HepG2 (cell line): Measurements from ENCODE around the gene IRX3. TPM values are rescaled to one million over a fixed set of nuclear protein-coding genes. Genes with fewer than 3 reads are reported as not detected.

ENCODE experiments used
- GABPA ChIP-seq, 2 experiments: IDR thresholded peaks; 2 replicates each; pipeline ENCODE4 v1.6.1; 2011 to 2016; ENCODE audit warnings: low read depth in 2 of 2, low read length in 1 of 2, missing biosample characterization in 1 of 2, missing genetic modification characterization in 1 of 2
- KLF12 ChIP-seq: sonication (generic); formaldehyde crosslinking; IDR thresholded peaks from 2 replicates; pipeline ENCODE4 v1.4.0; 2020; ENCODE audit warnings: missing genetic modification reagents, borderline replicate concordance
- PHF21A ChIP-seq: sonication (generic); formaldehyde crosslinking; IDR thresholded peaks from 2 replicates; pipeline ENCODE4 v1.5.0; 2020; ENCODE audit warnings: mild to moderate bottlenecking, missing genetic modification reagents
- RAD51 ChIP-seq: fragments of 450-650 bp; IDR thresholded peaks from 2 replicates; pipeline ENCODE4 v1.6.1; 2016; ENCODE audit warnings: borderline replicate concordance
- SALL1 ChIP-seq: sonication (generic); formaldehyde crosslinking; IDR thresholded peaks from 2 replicates; pipeline ENCODE4 v1.8.0; 2022; ENCODE audit warnings: mild to moderate bottlenecking, missing genetic modification reagents
- SKI ChIP-seq: fragments of 450-650 bp; IDR thresholded peaks from one replicate; pipeline ENCODE4 v1.6.1; 2018; ENCODE audit warnings: mild to moderate bottlenecking; ENCODE audit not compliant: partially characterized antibody
- ZBTB38 ChIP-seq: sonication (generic); formaldehyde crosslinking; IDR thresholded peaks from 2 replicates; pipeline ENCODE4 v1.5.1; 2020; ENCODE audit warnings: mild to moderate bottlenecking, missing genetic modification reagents
- ZFX ChIP-seq: sonication (generic); formaldehyde crosslinking; IDR thresholded peaks from 2 replicates; pipeline ENCODE4 v1.4.0; 2020; ENCODE audit warnings: mild to moderate bottlenecking, low read depth, missing genetic modification reagents, moderate library complexity
- ZNF501 ChIP-seq: sonication (generic); formaldehyde crosslinking; IDR thresholded peaks from 2 replicates; pipeline ENCODE4 v1.5.1; 2020; ENCODE audit warnings: mild to moderate bottlenecking, moderate library complexity, missing genetic modification reagents
- ZNF607 ChIP-seq: sonication (generic); formaldehyde crosslinking; IDR thresholded peaks from 2 replicates; pipeline ENCODE4 v1.5.1; 2020; ENCODE audit warnings: missing genetic modification reagents, mild to moderate bottlenecking, borderline replicate concordance
- polyA plus RNA-seq, 8 experiments: library from polyadenylated mRNA; depleted of rRNA in 3 of 8; stranded (reverse) in 7 of 8; unstranded in 1 of 8; fragments of >200 nt; fragmentation: Illumina TruSeq in 4 of 8; extraction: Trizol in 4 of 8; gene quantifications; 2 replicates each; pipeline versions ENCODE4 v1.2.1 to v1.2.3, GENCODE V29; 2011 to 2016; ENCODE audit warnings: low read depth in 4 of 8, missing spikeins in 1 of 8, mixed read lengths in 1 of 8; ENCODE audit not compliant: insufficient read depth in 1 of 8
- total RNA-seq, 5 experiments: library from RNA; depleted of rRNA; stranded (reverse); fragments of >200 nt; fragmentation: Illumina TruSeq; extraction: Trizol; gene quantifications; 2 replicates each; pipeline ENCODE4 v1.2.3, GENCODE V29; 2016; ENCODE audit warnings: low read depth in 1 of 5
- TF ChIP-seq, protein P1 (sequence below): IDR thresholded peaks from 2 replicates; pipeline ENCODE4 v1.6.1; 2016
- TF ChIP-seq, protein P2 (sequence below): sonication (generic); formaldehyde crosslinking; IDR thresholded peaks from 2 replicates; pipeline ENCODE4 v1.4.0; 2020; ENCODE audit warnings: missing genetic modification reagents, mild to moderate bottlenecking, borderline replicate concordance
- TF ChIP-seq, protein P3 (sequence below): sonication (generic); IDR thresholded peaks from 2 replicates; pipeline ENCODE4 v1.6.1; 2016; ENCODE audit warnings: low read depth, borderline replicate concordance
- TF ChIP-seq, protein P4 (sequence below): IDR thresholded peaks from 2 replicates; pipeline ENCODE4 v1.4.0; 2020; ENCODE audit warnings: mild to moderate bottlenecking, missing genetic modification reagents
- TF ChIP-seq, protein P5 (sequence below): sonication (generic); formaldehyde crosslinking; IDR thresholded peaks from 2 replicates; pipeline ENCODE4 v1.5.0; 2020; ENCODE audit warnings: missing genetic modification reagents

The IRX3 gene
- total and polyA plus RNA-seq, 2 of the 13 experiments (the other 11 are each of a cell fraction or from before 2014, with no cell fraction given) = 9.2 to 16.4 TPM

DNA sequence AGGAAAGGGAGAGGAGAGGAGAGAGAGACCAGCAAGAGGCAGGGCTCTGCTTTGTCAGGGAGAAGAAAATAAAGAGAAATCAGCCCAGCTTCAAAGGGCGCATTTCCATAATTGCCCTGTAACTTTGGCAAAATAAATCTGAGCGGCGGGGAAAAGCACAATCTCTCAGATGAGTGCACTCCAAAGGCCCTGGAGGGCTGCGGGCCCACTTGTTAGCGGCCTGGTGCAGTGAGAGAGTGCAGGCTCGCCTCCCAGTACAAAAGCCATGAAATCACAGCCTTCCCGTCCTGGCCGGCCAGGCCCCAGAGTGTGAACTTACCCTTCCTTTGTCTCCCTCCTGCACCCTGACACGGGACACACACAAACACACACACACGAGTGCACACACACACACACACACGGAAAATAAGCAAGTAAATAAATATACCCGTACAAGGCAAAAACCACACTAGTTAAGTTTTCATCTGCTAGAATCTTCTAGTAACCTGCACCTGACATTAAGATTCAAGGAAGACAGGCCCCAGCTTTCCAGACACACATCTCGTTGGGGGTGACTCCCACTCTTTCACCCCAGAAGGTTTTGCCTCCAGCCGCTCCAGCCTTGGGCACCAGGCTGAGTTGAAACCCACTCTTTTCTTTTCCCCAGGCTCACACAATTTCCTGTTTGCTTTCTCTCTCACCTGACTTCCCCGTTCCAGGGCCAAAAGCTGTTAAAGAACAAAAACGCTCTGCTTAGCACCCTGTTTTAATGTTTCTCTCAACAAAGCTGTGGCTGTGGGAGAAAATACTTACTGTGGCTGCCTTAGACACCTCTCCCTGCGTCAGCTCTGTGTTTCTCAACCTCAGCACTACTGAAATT, 8.5 kb downstream of the IRX3 start (continued):
- TF ChIP-seq, protein P1, sequence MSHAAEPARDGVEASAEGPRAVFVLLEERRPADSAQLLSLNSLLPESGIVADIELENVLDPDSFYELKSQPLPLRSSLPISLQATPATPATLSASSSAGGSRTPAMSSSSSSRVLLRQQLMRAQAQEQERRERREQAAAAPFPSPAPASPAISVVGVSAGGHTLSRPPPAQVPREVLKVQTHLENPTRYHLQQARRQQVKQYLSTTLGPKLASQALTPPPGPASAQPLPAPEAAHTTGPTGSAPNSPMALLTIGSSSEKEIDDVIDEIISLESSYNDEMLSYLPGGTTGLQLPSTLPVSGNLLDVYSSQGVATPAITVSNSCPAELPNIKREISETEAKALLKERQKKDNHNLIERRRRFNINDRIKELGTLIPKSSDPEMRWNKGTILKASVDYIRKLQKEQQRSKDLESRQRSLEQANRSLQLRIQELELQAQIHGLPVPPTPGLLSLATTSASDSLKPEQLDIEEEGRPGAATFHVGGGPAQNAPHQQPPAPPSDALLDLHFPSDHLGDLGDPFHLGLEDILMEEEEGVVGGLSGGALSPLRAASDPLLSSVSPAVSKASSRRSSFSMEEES (CRISPR knock-in tag) = 0 out of 2 replicates have a peak, but pooled peaks have one; percentile 17
- TF ChIP-seq, protein P2, sequence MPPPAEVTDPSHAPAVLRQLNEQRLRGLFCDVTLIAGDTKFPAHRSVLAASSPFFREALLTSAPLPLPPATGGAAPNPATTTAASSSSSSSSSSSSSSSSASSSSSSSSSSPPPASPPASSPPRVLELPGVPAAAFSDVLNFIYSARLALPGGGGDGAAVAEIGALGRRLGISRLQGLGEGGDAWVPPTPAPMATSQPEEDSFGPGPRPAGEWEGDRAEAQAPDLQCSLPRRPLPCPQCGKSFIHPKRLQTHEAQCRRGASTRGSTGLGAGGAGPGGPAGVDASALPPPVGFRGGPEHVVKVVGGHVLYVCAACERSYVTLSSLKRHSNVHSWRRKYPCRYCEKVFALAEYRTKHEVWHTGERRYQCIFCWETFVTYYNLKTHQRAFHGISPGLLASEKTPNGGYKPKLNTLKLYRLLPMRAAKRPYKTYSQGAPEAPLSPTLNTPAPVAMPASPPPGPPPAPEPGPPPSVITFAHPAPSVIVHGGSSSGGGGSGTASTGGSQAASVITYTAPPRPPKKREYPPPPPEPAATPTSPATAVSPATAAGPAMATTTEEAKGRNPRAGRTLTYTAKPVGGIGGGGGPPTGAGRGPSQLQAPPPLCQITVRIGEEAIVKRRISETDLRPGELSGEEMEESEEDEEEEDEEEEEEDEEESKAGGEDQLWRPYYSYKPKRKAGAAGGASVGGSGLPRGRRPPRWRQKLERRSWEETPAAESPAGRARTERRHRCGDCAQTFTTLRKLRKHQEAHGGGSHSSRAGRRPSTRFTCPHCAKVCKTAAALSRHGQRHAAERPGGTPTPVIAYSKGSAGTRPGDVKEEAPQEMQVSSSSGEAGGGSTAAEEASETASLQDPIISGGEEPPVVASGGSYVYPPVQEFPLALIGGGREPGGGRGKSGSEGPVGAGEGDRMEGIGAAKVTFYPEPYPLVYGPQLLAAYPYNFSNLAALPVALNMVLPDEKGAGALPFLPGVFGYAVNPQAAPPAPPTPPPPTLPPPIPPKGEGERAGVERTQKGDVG (CRISPR knock-in tag) = peak; percentile 74; the same call in 1 of the 2 replicates
- 0 out of 2 replicates have a peak, but pooled peaks have one; percentile 52 for TF ChIP-seq ZBTB38 (CRISPR knock-in tag)
- TF ChIP-seq, protein P3, sequence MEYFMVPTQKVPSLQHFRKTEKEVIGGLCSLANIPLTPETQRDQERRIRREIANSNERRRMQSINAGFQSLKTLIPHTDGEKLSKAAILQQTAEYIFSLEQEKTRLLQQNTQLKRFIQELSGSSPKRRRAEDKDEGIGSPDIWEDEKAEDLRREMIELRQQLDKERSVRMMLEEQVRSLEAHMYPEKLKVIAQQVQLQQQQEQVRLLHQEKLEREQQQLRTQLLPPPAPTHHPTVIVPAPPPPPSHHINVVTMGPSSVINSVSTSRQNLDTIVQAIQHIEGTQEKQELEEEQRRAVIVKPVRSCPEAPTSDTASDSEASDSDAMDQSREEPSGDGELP = peak; percentile 21; the same call in 1 of the 2 replicates
- no peak for TF ChIP-seq KLF12 (CRISPR knock-in tag)
- peak; percentile 28; the same call in 1 of the 2 replicates for TF ChIP-seq SALL1 (CRISPR knock-in tag)
- TF ChIP-seq, protein P4, sequence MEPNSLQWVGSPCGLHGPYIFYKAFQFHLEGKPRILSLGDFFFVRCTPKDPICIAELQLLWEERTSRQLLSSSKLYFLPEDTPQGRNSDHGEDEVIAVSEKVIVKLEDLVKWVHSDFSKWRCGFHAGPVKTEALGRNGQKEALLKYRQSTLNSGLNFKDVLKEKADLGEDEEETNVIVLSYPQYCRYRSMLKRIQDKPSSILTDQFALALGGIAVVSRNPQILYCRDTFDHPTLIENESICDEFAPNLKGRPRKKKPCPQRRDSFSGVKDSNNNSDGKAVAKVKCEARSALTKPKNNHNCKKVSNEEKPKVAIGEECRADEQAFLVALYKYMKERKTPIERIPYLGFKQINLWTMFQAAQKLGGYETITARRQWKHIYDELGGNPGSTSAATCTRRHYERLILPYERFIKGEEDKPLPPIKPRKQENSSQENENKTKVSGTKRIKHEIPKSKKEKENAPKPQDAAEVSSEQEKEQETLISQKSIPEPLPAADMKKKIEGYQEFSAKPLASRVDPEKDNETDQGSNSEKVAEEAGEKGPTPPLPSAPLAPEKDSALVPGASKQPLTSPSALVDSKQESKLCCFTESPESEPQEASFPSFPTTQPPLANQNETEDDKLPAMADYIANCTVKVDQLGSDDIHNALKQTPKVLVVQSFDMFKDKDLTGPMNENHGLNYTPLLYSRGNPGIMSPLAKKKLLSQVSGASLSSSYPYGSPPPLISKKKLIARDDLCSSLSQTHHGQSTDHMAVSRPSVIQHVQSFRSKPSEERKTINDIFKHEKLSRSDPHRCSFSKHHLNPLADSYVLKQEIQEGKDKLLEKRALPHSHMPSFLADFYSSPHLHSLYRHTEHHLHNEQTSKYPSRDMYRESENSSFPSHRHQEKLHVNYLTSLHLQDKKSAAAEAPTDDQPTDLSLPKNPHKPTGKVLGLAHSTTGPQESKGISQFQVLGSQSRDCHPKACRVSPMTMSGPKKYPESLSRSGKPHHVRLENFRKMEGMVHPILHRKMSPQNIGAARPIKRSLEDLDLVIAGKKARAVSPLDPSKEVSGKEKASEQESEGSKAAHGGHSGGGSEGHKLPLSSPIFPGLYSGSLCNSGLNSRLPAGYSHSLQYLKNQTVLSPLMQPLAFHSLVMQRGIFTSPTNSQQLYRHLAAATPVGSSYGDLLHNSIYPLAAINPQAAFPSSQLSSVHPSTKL = peak; percentile 6; the same call in 1 of the 2 replicates
- TF ChIP-seq RAD51 = no peak
- TF ChIP-seq SKI = no peak
- TF ChIP-seq GABPA (IDR thresholded peaks at IDR 0.05; ENCODE audit: low read depth, low read length) = no peak
- TF ChIP-seq GABPA (CRISPR knock-in tag; IDR thresholded peaks at IDR 0.05; ENCODE audit: low read depth) = peak; percentile 28; the same call in 1 of the 2 replicates
- TF ChIP-seq, protein P5, sequence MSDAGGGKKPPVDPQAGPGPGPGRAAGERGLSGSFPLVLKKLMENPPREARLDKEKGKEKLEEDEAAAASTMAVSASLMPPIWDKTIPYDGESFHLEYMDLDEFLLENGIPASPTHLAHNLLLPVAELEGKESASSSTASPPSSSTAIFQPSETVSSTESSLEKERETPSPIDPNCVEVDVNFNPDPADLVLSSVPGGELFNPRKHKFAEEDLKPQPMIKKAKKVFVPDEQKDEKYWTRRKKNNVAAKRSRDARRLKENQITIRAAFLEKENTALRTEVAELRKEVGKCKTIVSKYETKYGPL (CRISPR knock-in tag) = 0 out of 2 replicates have a peak, but pooled peaks have one; percentile 30
- TF ChIP-seq ZNF501 = 0 out of 2 replicates have a peak, but pooled peaks have one; percentile 20
- TF ChIP-seq ZNF607 (CRISPR knock-in tag) = no peak
- peak; percentile 35; the same call in 1 of the 2 replicates for TF ChIP-seq PHF21A (CRISPR knock-in tag)
- TF ChIP-seq ZFX (CRISPR knock-in tag) = peak; percentile 77
